ENCODE results near the gene F13A1.

The F13A1 gene

GRCh38 chr6:6348256-6348655 lies 27.8 kb upstream of the F13A1 start:
- Histone ChIP-seq H3K4me2 (ENCODE audit: low read length) (no peak overlapping the region), H3K36me3 (ENCODE audit: insufficient read depth, low read length) (no peaks in the 10 kb centered on the region), H3K27me3 (ENCODE audit: control insufficient read depth, insufficient read depth, low read length) (no peaks in the 10 kb centered on the region), H3K9ac (ENCODE audit: low read depth, low read length) (no peak overlapping the region), H3K4me1 (ENCODE audit: control insufficient read depth, insufficient read depth, low read length) (no peaks in the 10 kb centered on the region), H3K9me3 (replicated peaks; ENCODE audit: low read length) (no peaks in the 10 kb centered on the region), H3K4me3 (ENCODE audit: low read length) (no peak overlapping the region)

DNA sequence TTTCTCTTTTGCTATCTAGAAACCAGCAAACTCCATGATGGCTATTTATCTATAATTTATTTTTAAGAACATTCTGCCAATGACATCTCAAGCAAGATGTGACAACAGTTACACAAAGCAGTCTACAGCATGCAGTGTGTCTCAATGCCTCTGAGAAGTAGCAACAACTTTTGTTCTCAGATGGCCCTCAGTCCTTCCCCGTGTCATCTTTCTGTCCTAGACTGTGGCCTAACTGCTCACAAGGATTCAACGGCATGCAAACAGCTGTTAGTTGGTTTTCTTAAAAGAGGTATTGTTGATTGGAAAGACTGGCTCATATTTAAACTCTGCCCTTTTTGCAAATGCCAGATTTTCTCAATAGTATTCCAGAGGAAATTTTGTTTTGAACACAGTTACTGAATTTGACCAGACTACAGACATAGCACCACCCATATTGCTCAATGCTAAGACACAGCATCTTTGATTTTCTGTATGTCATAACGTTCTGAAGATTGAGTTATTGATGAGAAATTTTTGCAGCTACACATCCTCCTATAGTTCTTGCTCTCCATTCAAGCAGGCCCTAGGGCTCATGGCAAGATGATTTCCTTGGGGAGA lies 26.1 kb upstream of the F13A1 start:
- H3K4me3 ChIP-seq (ENCODE audit: low read length) = no peak overlapping the region
- no peaks in the 10 kb centered on the region for H3K9me3 ChIP-seq (replicated peaks; ENCODE audit: low read length)
- no peak overlapping the region for H3K9ac ChIP-seq (ENCODE audit: low read depth, low read length)
- no peaks in the 10 kb centered on the region for H3K4me1 ChIP-seq (ENCODE audit: control insufficient read depth, insufficient read depth, low read length)
- H3K27me3 ChIP-seq (ENCODE audit: control insufficient read depth, insufficient read depth, low read length) = no peaks in the 10 kb centered on the region
- no peak overlapping the region for H3K4me2 ChIP-seq (ENCODE audit: low read length)
- H3K36me3 ChIP-seq (ENCODE audit: insufficient read depth, low read length) = no peaks in the 10 kb centered on the region

GRCh38 chr6:6333501-6333900 lies 13.0 kb upstream of the F13A1 start:
- Histone ChIP-seq H3K27me3 (ENCODE audit: control insufficient read depth, insufficient read depth, low read length) (no peaks in the 10 kb centered on the region), H3K4me1 (ENCODE audit: control insufficient read depth, insufficient read depth, low read length) (no peaks in the 10 kb centered on the region), H3K4me3 (ENCODE audit: low read length) (no peak overlapping the region), H3K36me3 (ENCODE audit: insufficient read depth, low read length) (no peaks in the 10 kb centered on the region), H3K9ac (ENCODE audit: low read depth, low read length) (no peak overlapping the region), H3K4me2 (ENCODE audit: low read length) (no peak overlapping the region), H3K9me3 (replicated peaks; ENCODE audit: low read length) (no peaks in the 10 kb centered on the region)

- no peak overlapping the region for H3K9ac ChIP-seq (ENCODE audit: low read depth, low read length)
- no peak overlapping the region for H3K4me3 ChIP-seq (ENCODE audit: low read length)
- no peak overlapping the region for H3K4me2 ChIP-seq (ENCODE audit: low read length)
- no peaks in the 10 kb centered on the region for H3K9me3 ChIP-seq (replicated peaks; ENCODE audit: low read length)
- H3K36me3 ChIP-seq (ENCODE audit: insufficient read depth, low read length) = no peaks in the 10 kb centered on the region
- no peaks in the 10 kb centered on the region for H3K27me3 ChIP-seq (ENCODE audit: control insufficient read depth, insufficient read depth, low read length)
- H3K4me1 ChIP-seq (ENCODE audit: control insufficient read depth, insufficient read depth, low read length) = no peaks in the 10 kb centered on the region
Observed at GRCh38 chr6:6332811-6333244, 12.4 kb upstream of the F13A1 start.

DNA sequence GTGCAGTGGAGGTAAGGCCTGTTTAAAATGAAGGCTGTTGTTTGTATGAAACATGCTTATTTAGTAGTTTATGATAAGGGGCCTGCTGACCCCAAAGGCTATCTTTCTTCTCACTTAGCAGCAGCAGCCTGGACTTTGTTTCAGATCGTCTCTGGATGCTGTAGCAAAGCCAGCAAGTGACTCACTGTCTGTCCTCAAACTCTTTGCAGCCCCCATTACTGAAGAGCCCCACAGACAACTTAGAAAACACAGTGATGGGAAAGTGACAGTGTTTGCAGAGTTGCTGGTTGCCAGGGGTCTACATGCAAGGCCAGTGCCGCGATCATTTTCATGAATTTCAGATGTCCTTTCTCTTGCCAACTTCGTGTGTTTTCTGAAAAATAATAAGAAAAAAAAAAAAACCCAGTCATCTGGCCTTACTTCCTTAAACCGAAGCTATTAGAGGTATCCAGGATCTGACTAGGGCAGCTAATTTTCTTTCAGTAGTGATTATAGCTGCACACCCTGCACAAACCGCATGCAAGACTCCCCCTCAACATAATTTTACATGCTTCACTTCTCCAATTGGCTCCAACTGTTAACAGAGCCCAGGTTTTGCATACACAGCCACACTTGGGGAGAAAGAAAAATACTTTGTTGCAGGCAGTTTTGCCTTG lies 11.6 kb upstream of the F13A1 start:
- Histone ChIP-seq H3K9ac (ENCODE audit: low read depth, low read length) (no peak overlapping the region), H3K4me3 (ENCODE audit: low read length) (no peak overlapping the region), H3K4me2 (ENCODE audit: low read length) (no peak overlapping the region), H3K4me1 (ENCODE audit: control insufficient read depth, insufficient read depth, low read length) (no peaks in the 10 kb centered on the region), H3K27me3 (ENCODE audit: control insufficient read depth, insufficient read depth, low read length) (no peaks in the 10 kb centered on the region), H3K36me3 (ENCODE audit: insufficient read depth, low read length) (no peaks in the 10 kb centered on the region), H3K9me3 (replicated peaks; ENCODE audit: low read length) (no peaks in the 10 kb centered on the region)

- Histone ChIP-seq H3K9ac (ENCODE audit: low read depth, low read length) (no peak overlapping the region), H3K27me3 (ENCODE audit: control insufficient read depth, insufficient read depth, low read length) (no peaks in the 10 kb centered on the region), H3K36me3 (ENCODE audit: insufficient read depth, low read length) (no peaks in the 10 kb centered on the region), H3K4me3 (ENCODE audit: low read length) (no peak overlapping the region), H3K4me2 (ENCODE audit: low read length) (no peak overlapping the region), H3K9me3 (replicated peaks; ENCODE audit: low read length) (no peaks in the 10 kb centered on the region), H3K4me1 (ENCODE audit: control insufficient read depth, insufficient read depth, low read length) (no peaks in the 10 kb centered on the region)
Observed at GRCh38 chr6:6331393-6331792, 10.9 kb upstream of the F13A1 start.

DNA sequence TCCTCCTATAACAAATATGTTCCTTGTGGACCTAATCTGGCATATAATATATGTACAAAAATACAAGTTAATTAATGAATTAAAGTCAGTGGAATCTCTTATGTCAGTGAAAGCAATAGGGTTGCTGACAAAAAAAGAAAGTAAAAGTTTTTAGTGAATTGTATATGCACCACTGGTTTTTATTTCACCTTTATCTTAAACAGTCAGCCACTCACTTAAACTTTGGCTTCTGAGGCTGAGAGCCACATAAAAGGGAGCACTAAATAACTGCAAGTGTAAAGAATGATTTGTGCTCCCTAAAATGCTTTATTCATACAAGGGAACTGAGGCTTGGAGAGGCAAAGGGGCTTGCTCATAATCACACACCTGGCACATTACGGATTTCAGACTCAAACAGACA lies 9.9 kb upstream of the F13A1 start:
- Histone ChIP-seq H3K4me2 (ENCODE audit: low read length) (no peak overlapping the region), H3K4me1 (ENCODE audit: control insufficient read depth, insufficient read depth, low read length) (no peaks in the 10 kb centered on the region), H3K36me3 (ENCODE audit: insufficient read depth, low read length) (no peaks in the 10 kb centered on the region), H3K27me3 (ENCODE audit: control insufficient read depth, insufficient read depth, low read length) (no peaks in the 10 kb centered on the region), H3K9me3 (replicated peaks; ENCODE audit: low read length) (no peaks in the 10 kb centered on the region), H3K4me3 (ENCODE audit: low read length) (no peak overlapping the region), H3K9ac (ENCODE audit: low read depth, low read length) (no peak overlapping the region)

DNA sequence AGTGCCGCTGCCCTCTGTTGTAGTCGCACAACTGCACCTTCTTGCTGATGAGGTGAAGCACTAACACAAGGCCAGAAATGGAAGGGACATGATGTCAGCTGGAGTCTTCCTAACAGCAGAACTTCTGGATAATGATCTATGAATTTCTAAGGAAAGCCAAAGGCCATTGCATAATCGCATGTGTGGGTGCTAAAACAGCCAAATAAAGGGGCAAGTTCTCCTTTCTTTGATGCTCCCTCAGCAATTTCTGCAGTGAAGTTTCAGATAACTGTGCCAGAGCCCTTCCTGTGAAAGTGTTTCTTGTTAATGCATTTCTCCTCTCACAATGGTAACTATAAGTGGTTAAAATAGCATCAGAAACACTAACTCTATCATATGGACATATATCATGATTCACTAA lies 8.0 kb upstream of the F13A1 start:
- Histone ChIP-seq H3K36me3 (ENCODE audit: insufficient read depth, low read length) (no peaks in the 10 kb centered on the region), H3K9ac (ENCODE audit: low read depth, low read length) (no peak overlapping the region), H3K4me1 (ENCODE audit: control insufficient read depth, insufficient read depth, low read length) (no peaks in the 10 kb centered on the region), H3K27me3 (ENCODE audit: control insufficient read depth, insufficient read depth, low read length) (no peaks in the 10 kb centered on the region), H3K4me3 (ENCODE audit: low read length) (no peak overlapping the region), H3K9me3 (replicated peaks; ENCODE audit: low read length) (no peaks in the 10 kb centered on the region), H3K4me2 (ENCODE audit: low read length) (no peak overlapping the region)

GRCh38 chr6:6323352-6323751 lies 2.9 kb upstream of the F13A1 start:
- Histone ChIP-seq H3K4me1 (ENCODE audit: control insufficient read depth, insufficient read depth, low read length) (peaks cover 5% of the 10 kb centered on the region), H3K9me3 (replicated peaks; ENCODE audit: low read length) (no peaks in the 10 kb centered on the region), H3K27me3 (ENCODE audit: control insufficient read depth, insufficient read depth, low read length) (no peaks in the 10 kb centered on the region), H3K4me2 (ENCODE audit: low read length) (no peak overlapping the region), H3K4me3 (ENCODE audit: low read length) (no peak overlapping the region), H3K9ac (ENCODE audit: low read depth, low read length) (no peak overlapping the region), H3K36me3 (ENCODE audit: insufficient read depth, low read length) (no peaks in the 10 kb centered on the region)

DNA sequence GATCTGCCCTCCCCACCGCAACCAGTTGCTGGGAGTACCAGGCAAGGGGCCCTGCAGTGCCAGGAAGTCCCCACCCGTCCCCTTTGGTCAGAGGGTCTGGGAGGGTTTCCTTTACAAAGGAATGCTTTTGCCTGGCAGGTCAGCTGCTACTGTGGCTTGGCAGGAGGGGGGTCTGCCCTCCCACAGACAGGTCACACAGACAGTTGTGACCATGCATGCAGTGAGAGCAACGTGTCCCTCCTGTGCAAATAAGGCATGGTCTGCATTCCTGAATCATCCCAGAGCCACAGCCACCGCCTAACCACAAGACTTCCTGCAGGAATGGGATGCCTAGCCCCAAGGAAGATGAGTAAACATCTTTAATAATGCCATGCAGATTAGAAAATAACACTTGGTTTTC lies 439 bp upstream of the F13A1 start:
- H3K36me3 ChIP-seq (ENCODE audit: insufficient read depth, low read length) = no peaks in the 10 kb centered on the region
- no peaks in the 10 kb centered on the region for H3K27me3 ChIP-seq (ENCODE audit: control insufficient read depth, insufficient read depth, low read length)
- H3K9me3 ChIP-seq (replicated peaks; ENCODE audit: low read length) = no peaks in the 10 kb centered on the region
- H3K9ac ChIP-seq (ENCODE audit: low read depth, low read length) = no peak overlapping the region
- peak overlapping the region; percentile 58 for H3K4me2 ChIP-seq (ENCODE audit: low read length)
- peaks cover 5% of the 10 kb centered on the region for H3K4me1 ChIP-seq (ENCODE audit: control insufficient read depth, insufficient read depth, low read length)
- H3K4me3 ChIP-seq (ENCODE audit: low read length) = no peak overlapping the region

DNA sequence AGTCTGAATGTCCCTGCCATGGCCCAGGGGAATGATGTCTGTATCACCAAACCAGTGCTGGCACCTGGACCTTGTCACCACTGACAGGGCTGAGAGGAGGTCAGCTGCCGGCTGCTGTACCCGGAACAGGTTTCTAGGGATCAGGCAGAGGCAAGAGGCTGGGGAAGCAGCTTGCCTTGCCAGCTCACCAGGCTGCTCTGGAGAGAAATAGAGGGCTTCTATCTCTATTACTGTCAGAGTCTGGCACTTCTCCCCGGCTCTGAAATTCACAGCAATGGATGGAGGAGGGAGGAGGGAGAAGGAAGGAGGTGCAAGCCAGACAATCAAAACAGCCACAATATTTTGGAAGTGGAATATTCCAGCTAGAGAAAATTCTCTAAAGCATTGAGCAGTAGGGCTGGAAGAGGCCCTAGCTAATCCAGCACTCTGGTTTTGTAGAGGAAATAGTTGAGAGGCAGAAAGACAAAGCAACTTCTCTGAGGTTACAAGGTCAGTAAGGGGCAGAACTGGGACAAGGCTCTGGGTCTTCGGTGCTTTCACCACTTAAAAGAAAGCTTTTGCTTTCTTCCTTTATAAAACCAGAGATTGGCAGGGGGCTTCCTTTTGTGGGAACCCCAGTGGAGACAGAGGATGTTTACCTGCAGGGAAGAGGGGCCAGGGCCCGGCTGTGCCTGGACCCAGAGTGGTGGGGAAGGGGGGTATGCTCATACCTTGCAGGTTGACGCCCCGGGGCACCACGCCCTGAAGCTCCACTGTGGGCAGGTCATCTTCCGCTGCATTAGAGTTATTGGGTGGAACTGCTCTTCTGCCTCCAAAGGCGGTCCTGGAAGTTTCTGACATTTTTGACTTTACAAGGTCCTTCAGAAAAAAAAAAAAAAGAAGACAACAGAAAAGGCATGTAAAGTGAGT lies 2.4 kb downstream of the F13A1 start:
- Histone ChIP-seq H3K4me3 (ENCODE audit: low read length) (no peak overlapping the region), H3K27me3 (ENCODE audit: control insufficient read depth, insufficient read depth, low read length) (no peaks in the 10 kb centered on the region), H3K36me3 (ENCODE audit: insufficient read depth, low read length) (no peaks in the 10 kb centered on the region), H3K9me3 (replicated peaks; ENCODE audit: low read length) (no peaks in the 10 kb centered on the region), H3K4me1 (ENCODE audit: control insufficient read depth, insufficient read depth, low read length) (peaks cover 5% of the 10 kb centered on the region), H3K9ac (ENCODE audit: low read depth, low read length) (no peak overlapping the region), H3K4me2 (ENCODE audit: low read length) (no peak overlapping the region)

Measured in skeletal muscle satellite cell (primary cell).